ENCODE results near the gene SEZ6.

DNA sequence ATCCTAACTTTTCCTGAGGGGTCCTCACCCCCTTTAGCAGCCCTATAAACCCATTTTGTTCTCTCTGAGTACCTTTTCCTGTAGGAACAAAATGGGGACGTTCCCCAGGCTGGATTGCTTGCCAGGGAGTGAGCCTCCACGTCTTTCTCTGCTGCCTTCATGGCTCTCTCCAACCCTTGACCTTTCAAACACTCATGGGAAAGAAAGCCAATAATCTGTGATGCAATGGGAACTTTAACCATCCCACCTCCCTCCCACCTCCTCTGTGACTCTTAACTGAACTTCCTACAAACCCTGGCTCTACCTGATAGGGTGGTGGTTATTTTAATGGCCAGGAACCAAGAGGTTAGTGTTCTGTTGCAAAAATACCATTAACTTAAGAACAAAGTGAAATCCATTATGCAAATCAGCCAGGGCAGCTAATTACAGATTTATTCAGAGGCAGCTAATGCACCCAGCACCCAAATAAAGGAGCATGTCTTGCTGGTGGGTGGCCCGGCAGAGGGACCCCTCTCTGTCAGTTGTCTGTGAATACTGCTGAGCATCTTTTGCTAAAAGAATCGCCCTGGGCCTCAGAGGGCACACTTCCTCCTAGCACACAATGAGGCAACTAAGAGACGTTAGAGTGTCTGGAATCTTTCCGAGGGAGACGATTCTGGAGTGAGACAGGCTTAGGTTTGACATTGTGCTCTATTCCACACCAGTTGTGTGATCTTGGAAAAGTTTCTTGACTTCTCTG is 40.1 kb upstream of the SEZ6 start:
- TF ChIP-seq SIN3A (IDR thresholded peaks at IDR 0.05; ENCODE audit: borderline replicate concordance, insufficient read depth, low read depth, low read length) (no peak), CTCF (IDR thresholded peaks at IDR 0.05) (no peak)

Measured in Panc1 (cell line).